H1 (cell line): Measurements from ENCODE around the gene CDC42EP1. TPM values are rescaled to one million over a fixed set of nuclear protein-coding genes. Genes with fewer than 3 reads are reported as not detected.

Experiments
- CTCF ChIA-PET: fragments of 300-600 bp; sonication (Branson Sonifier 250); formaldehyde crosslinking; loops from one replicate; lab custom pipeline; 2021; ENCODE audit not compliant: partially characterized antibody; lab: Charles Lee
- POLR2A ChIA-PET: fragments of 300-600 bp; sonication (Branson Sonifier 250); formaldehyde crosslinking; loops from one replicate; lab custom pipeline; 2021; ENCODE audit warnings: inconsistent platforms; ENCODE audit not compliant: partially characterized antibody; lab: Charles Lee
- DNase-seq, 2 experiments: peaks; one replicate each; pipeline versions ENCODE4 v3.0.0 to v3.0.0-alpha.2; 2010 to 2022; ENCODE audit warnings: low spot score in 2 of 2, low read depth in 1 of 2, mixed read lengths in 1 of 2
- FAIRE-seq: peaks from 2 replicates; lab custom pipeline; 2011; peaks lifted over from hg19 to GRCh38; lab: Jason Lieb, UNC
- H2AFZ ChIP-seq: 2 replicates; pipeline ENCODE4 v1.8.1; 2012; ENCODE audit warnings: low read length, inconsistent platforms
- H2AK5ac ChIP-seq: 2 replicates; pipeline ENCODE4 v1.6.1; 2013; ENCODE audit warnings: low read depth, low read length
- H2BK120ac ChIP-seq: replicated peaks from 2 replicates; pipeline ENCODE3; 2013; ENCODE audit warnings: low read depth, low read length, inconsistent platforms
- H2BK12ac ChIP-seq: 2 replicates; pipeline ENCODE4 v1.6.1; 2013; ENCODE audit warnings: low read depth, low read length
- H2BK15ac ChIP-seq: 2 replicates; pipeline ENCODE4 v1.6.1; 2013; ENCODE audit warnings: low read length
- H2BK20ac ChIP-seq: 2 replicates; pipeline ENCODE4 v1.6.1; 2013; ENCODE audit warnings: low read length
- H2BK5ac ChIP-seq: 2 replicates; pipeline ENCODE4 v1.6.1; 2013; ENCODE audit warnings: low read depth, low read length
- H3K14ac ChIP-seq: 2 replicates; pipeline ENCODE4 v1.6.1; 2013; ENCODE audit warnings: inconsistent platforms; ENCODE audit not compliant: insufficient read length
- H3K18ac ChIP-seq: 2 replicates; pipeline ENCODE4 v1.6.1; 2013; ENCODE audit warnings: low read length; ENCODE audit errors: extremely low read depth
- H3K23ac ChIP-seq: 2 replicates; pipeline ENCODE4 v1.6.1; 2013; ENCODE audit warnings: inconsistent platforms; ENCODE audit not compliant: insufficient read length
- H3K23me2 ChIP-seq: 2 replicates; pipeline ENCODE4 v1.6.1; 2013; ENCODE audit warnings: low read depth, low read length
- H3K27ac ChIP-seq: 2 replicates; pipeline ENCODE4 v1.6.1; 2011; ENCODE audit warnings: low read depth, low read length, inconsistent platforms
- H3K27me3 ChIP-seq, 4 experiments: replicated peaks in 1 of 4; 1 replicate in 1 of 4; 2 replicates in 3 of 4; pipeline versions ENCODE4 v1.6.1 to v1.8.1; 2011 to 2013; ENCODE audit warnings: low read length in 3 of 4, mild to moderate bottlenecking in 3 of 4, inconsistent platforms in 2 of 4, mixed read lengths in 2 of 4, moderate library complexity in 1 of 4; ENCODE audit not compliant: control insufficient read depth in 3 of 4, insufficient read depth in 3 of 4; ENCODE audit errors: extremely low read depth in 1 of 4
- H3K36me3 ChIP-seq, 4 experiments: 2 replicates each; pipeline versions ENCODE4 v1.6.1 to v1.8.1; 2011 to 2013; ENCODE audit warnings: mild to moderate bottlenecking in 4 of 4, low read length in 3 of 4, moderate library complexity in 2 of 4, control low read depth in 1 of 4, inconsistent platforms in 1 of 4; ENCODE audit not compliant: insufficient read depth in 4 of 4, control insufficient read depth in 2 of 4
- H3K4ac ChIP-seq: replicated peaks from 2 replicates; pipeline ENCODE3; 2013; ENCODE audit warnings: low read length, low read depth, mixed read lengths, inconsistent platforms; ENCODE audit not compliant: insufficient read length
- H3K4me1 ChIP-seq, 4 experiments: replicated peaks in 1 of 4; 1 replicate in 1 of 4; 2 replicates in 3 of 4; pipeline versions ENCODE4 v1.6.1 to v1.8.1; 2011 to 2013; ENCODE audit warnings: low read length in 3 of 4, inconsistent platforms in 2 of 4, mixed read lengths in 1 of 4; ENCODE audit not compliant: insufficient read depth in 4 of 4, control insufficient read depth in 3 of 4
- H3K4me2 ChIP-seq, 2 experiments: 2 replicates each; pipeline versions ENCODE4 v1.6.1 to v1.8.1; 2011 to 2013; ENCODE audit warnings: low read depth in 2 of 2, low read length in 2 of 2, control low read depth in 1 of 2, inconsistent platforms in 1 of 2, mild to moderate bottlenecking in 1 of 2; ENCODE audit not compliant: insufficient read depth in 1 of 2
- H3K4me3 ChIP-seq, 4 experiments: fragments of 200-600, 300-600 bp in 1 of 4; sonication (generic), shearing (Covaris generic), sonication (Bioruptor Twin) in 1 of 4; 2 replicates each; pipeline versions ENCODE4 v1.5.1 to v1.8.1; 2011 to 2016; ENCODE audit warnings: low read length in 4 of 4, low read depth in 3 of 4, control low read depth in 2 of 4, inconsistent platforms in 2 of 4, mild to moderate bottlenecking in 2 of 4, mixed read lengths in 1 of 4, moderate library complexity in 1 of 4; ENCODE audit not compliant: insufficient read depth in 2 of 4; ENCODE audit errors: extremely low read depth in 1 of 4
- H3K56ac ChIP-seq: replicated peaks from 2 replicates; pipeline ENCODE3; 2013; ENCODE audit warnings: low read depth, mild to moderate bottlenecking, mixed read lengths, low read length, inconsistent platforms; ENCODE audit not compliant: insufficient read length
- H3K79me1 ChIP-seq: 2 replicates; pipeline ENCODE4 v1.6.1; 2013; ENCODE audit warnings: low read depth, low read length, control low read depth
- H3K79me2 ChIP-seq, 2 experiments: 2 replicates each; pipeline versions ENCODE4 v1.6.1 to v1.8.1; 2012 to 2013; ENCODE audit warnings: low read length in 2 of 2, mild to moderate bottlenecking in 2 of 2, inconsistent platforms in 1 of 2; ENCODE audit not compliant: insufficient read depth in 2 of 2, control insufficient read depth in 1 of 2
- H3K9ac ChIP-seq, 4 experiments: replicated peaks in 1 of 4; 1 replicate in 1 of 4; 2 replicates in 3 of 4; pipeline versions ENCODE4 v1.6.1 to v1.8.1; 2011 to 2013; ENCODE audit warnings: low read depth in 3 of 4, low read length in 3 of 4, control low read depth in 2 of 4, mild to moderate bottlenecking in 2 of 4, moderate library complexity in 2 of 4, inconsistent platforms in 1 of 4; ENCODE audit errors: extremely low read depth in 1 of 4
- H3K9me3 ChIP-seq, 2 experiments: 2 replicates each; pipeline versions ENCODE4 v1.6.1 to v1.8.1; 2012 to 2013; ENCODE audit warnings: mild to moderate bottlenecking in 2 of 2, moderate library complexity in 2 of 2, control low read depth in 1 of 2, inconsistent platforms in 1 of 2, low read depth in 1 of 2, low read length in 1 of 2, mixed read lengths in 1 of 2; ENCODE audit not compliant: insufficient read depth in 2 of 2
- H4K20me1 ChIP-seq, 2 experiments: replicated peaks in 1 of 2; 2 replicates each; pipeline versions ENCODE3 to v1.8.1; 2011 to 2013; ENCODE audit warnings: inconsistent platforms in 2 of 2, low read length in 2 of 2, mild to moderate bottlenecking in 1 of 2; ENCODE audit not compliant: insufficient read depth in 2 of 2, control insufficient read depth in 1 of 2
- H4K5ac ChIP-seq: 2 replicates; pipeline ENCODE4 v1.6.1; 2013; ENCODE audit warnings: low read length, low read depth, mixed read lengths, inconsistent platforms; ENCODE audit not compliant: insufficient read length
- H4K8ac ChIP-seq: 2 replicates; pipeline ENCODE4 v1.8.0; 2013; ENCODE audit warnings: mild to moderate bottlenecking, moderate library complexity, low read length, inconsistent platforms; ENCODE audit not compliant: insufficient read depth; ENCODE audit errors: extremely low read depth
- H4K91ac ChIP-seq: replicated peaks from 2 replicates; pipeline ENCODE3; 2013; ENCODE audit warnings: low read length, mixed read lengths, inconsistent platforms; ENCODE audit not compliant: insufficient read length
- POLR2AphosphoS5 ChIP-seq: IDR thresholded peaks from 2 replicates; pipeline ENCODE4 v1.6.1; 2011; ENCODE audit warnings: low read depth, low read length
- WGBS, 2 experiments: shearing (Covaris generic) in 1 of 2; methylation state at CpG; one replicate each; pipeline versions ENCODE4 v1.1.6 to v1.1.7; 2013 to 2015; ENCODE audit warnings: low lambda C conversion rate in 2 of 2, mixed read lengths in 2 of 2, inconsistent platforms in 1 of 2, low coverage in 1 of 2, missing lambda C conversion rate in 1 of 2; ENCODE audit not compliant: insufficient replicate concordance in 2 of 2, insufficient coverage in 1 of 2, insufficient read length in 1 of 2; ENCODE audit errors: extremely low coverage in 1 of 2, missing lambda C conversion rate in 1 of 2; 5-methylcytosine and 5-hydroxymethylcytosine counted together
- polyA plus RNA-seq, 7 experiments: library from polyadenylated mRNA; depleted of rRNA in 3 of 7; stranded (reverse) in 5 of 7; unstranded in 2 of 7; fragments of >200 nt in 5 of 7; fragments of 200-250 nt in 2 of 7; gene quantifications; 1 replicate in 5 of 7; 2 replicates in 1 of 7; 4 replicates in 1 of 7; pipeline versions ENCODE4 v1.2.1 to v1.2.3, GENCODE V29; 2011 to 2013; ENCODE audit warnings: missing spikeins in 2 of 7, mixed read lengths in 2 of 7
- total RNA-seq: library from RNA; stranded (reverse); fragmentation: NEBNext Ultra II Directional; extraction: Animal tissue kit (Norgen Biotek cat#: 25700); gene quantifications from 2 replicates; pipeline ENCODE4 v1.2.1, GENCODE V29; 2021

The CDC42EP1 gene
- total and polyA plus RNA-seq, 2 of the 8 experiments (the other 6 are each of a cell fraction or from before 2014, with no cell fraction given) = 8.3 to 11.2 TPM

- WGBS, 2 experiments = 91% methylated on average over 5 of the region's 5 CpGs; no CpG with 5 or more reads in 1 of the 2 experiments
- Histone ChIP-seq H3K4me2 (no peak overlapping the region), H3K14ac (no peak overlapping the region), H4K8ac (no peak overlapping the region), H3K79me1 (no peaks in the 10 kb centered on the region), H3K79me2 (peaks cover 0 to 6% of the 10 kb centered on the region in 2 experiments; a peak in 1 of 4 replicates), H4K20me1 (no peaks in the 10 kb centered on the region), H3K4me3 (no peak overlapping the region), H3K18ac (no peak overlapping the region), H3K23ac (no peak overlapping the region), H4K5ac (no peak overlapping the region), H3K9ac (no peak overlapping the region), H2BK120ac (no peak overlapping the region), H4K91ac (no peak overlapping the region), H2BK5ac (no peak overlapping the region), H2BK20ac (no peak overlapping the region), H3K4me1 (peaks cover 0 to 12% (median 8%) of the 10 kb centered on the region in 4 experiments), H3K27ac (no peak overlapping the region), H2AFZ (no peak overlapping the region), H2AK5ac (no peak overlapping the region), H3K9me3 (no peaks in the 10 kb centered on the region), H3K56ac (no peak overlapping the region), H2BK15ac (no peak overlapping the region), H3K27me3 (no peaks in the 10 kb centered on the region), H3K36me3 (no peaks in the 10 kb centered on the region), H2BK12ac (no peak overlapping the region), H3K23me2 (peaks cover 13% of the 10 kb centered on the region), H3K4ac (no peak overlapping the region)
- CTCF ChIA-PET = interaction anchor here (1.0 to 4.5 kb wide), 7 partner anchors 10 to 60 kb away, joined by 3 to 35 read pairs (median 13); partner anchors contain the start of gene SH3BP1
- DNase-seq = no peak
- no peak for TF ChIP-seq POLR2AphosphoS5
- no peak for FAIRE-seq
- POLR2A ChIA-PET = interaction anchor here (2.0 kb wide), 1 partner anchor 32 kb away, joined by 5 read pairs; no protein-coding TSS in a partner anchor
Measured at GRCh38 chr22:37604875-37605274, 44.6 kb downstream of the CDC42EP1 start.
